Ishikawa (cell line): ENCODE measurements around the gene DOCK1.

Experiments
- EP300 ChIP-seq: IDR thresholded peaks from 2 replicates; pipeline ENCODE4 v1.6.1; 2012; ENCODE audit warnings: borderline replicate concordance
- RAD21 ChIP-seq: IDR thresholded peaks from 2 replicates; pipeline ENCODE4 v1.6.1; 2012; ENCODE audit warnings: low read depth
- REST ChIP-seq: IDR thresholded peaks from 2 replicates; pipeline ENCODE4 v1.6.1; 2012; ENCODE audit warnings: low read depth, mild to moderate bottlenecking
- TCF12 ChIP-seq: IDR thresholded peaks from 2 replicates; pipeline ENCODE4 v1.6.1; 2012; ENCODE audit warnings: low read depth
- TEAD4 ChIP-seq: IDR thresholded peaks from 2 replicates; pipeline ENCODE4 v1.6.1; 2012
- YY1 ChIP-seq: IDR thresholded peaks from 2 replicates; pipeline ENCODE4 v1.6.1; 2012; ENCODE audit warnings: low read depth
- ZBTB7A ChIP-seq: IDR thresholded peaks from 2 replicates; pipeline ENCODE4 v1.6.1; 2012; ENCODE audit warnings: low read depth
- TF ChIP-seq, protein P1 (sequence below): IDR thresholded peaks from 2 replicates; pipeline ENCODE4 v1.6.1; 2012

GRCh38 chr10:126964190-126964589, 59.0 kb downstream of the DOCK1 start:
- TF ChIP-seq, protein P1, sequence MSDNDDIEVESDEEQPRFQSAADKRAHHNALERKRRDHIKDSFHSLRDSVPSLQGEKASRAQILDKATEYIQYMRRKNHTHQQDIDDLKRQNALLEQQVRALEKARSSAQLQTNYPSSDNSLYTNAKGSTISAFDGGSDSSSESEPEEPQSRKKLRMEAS = no peak
- TF ChIP-seq ZBTB7A (no peak), EP300 (no peak), YY1 (no peak), RAD21 (no peak), TCF12 (no peak), REST (no peak), TEAD4 (no peak)
